ENCODE measurements around the gene PCBD1. TPM values are rescaled to one million over a fixed set of nuclear protein-coding genes. Genes with fewer than 3 reads are reported as not detected.

PCBD1 gene
- total RNA-seq, 1 experiment from 2014 or later, result 39.7 TPM

DNA sequence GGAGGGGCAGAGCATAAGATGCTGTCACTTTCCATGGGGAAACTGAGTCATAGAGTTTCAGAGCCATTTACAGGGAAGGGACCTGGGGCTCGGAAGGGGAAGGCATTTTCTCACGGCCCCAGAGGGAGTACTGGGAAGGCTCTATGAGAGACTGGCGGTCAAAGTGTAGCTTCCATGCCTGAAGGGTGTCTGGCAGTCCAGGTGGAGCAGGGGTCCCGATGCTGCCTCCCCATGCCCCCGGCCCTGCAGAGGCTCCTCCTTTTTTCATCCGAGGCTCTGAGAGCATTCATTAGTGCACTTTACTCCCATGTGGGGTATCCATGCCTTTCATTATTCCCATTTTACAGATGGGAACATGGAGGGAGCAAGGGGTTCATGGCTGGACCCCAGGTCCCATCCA lies 27.9 kb upstream of the PCBD1 start:
- Histone ChIP-seq H2BK15ac (ENCODE audit: low read depth, low read length) (no peak overlapping the region), H3K56ac (ENCODE audit: insufficient read length, low read depth, low read length) (no peak overlapping the region), H2BK20ac (ENCODE audit: low read depth, low read length, poor library complexity, severe bottlenecking) (no peak overlapping the region), H3K4me1 (ENCODE audit: insufficient read depth, low read length) (no peaks in the 10 kb centered on the region), H3K4me2 (ENCODE audit: insufficient read depth, insufficient read length, low read length) (no peak overlapping the region), H3K79me2 (ENCODE audit: insufficient read depth, low read length) (no peaks in the 10 kb centered on the region), H3K23ac (ENCODE audit: insufficient read length, low read depth, low read length) (no peak overlapping the region), H3K18ac (ENCODE audit: insufficient read length, low read depth, low read length) (no peak overlapping the region), H3T11ph (ENCODE audit: low read length) (no peak overlapping the region), H2BK12ac (ENCODE audit: insufficient read length, low read depth, low read length) (no peak overlapping the region), H3K27me3 (ENCODE audit: insufficient read depth, low read length) (no peaks in the 10 kb centered on the region), H4K20me1 (ENCODE audit: control insufficient read depth, insufficient read depth, insufficient read length) (peaks cover 5% of the 10 kb centered on the region), H4K5ac (ENCODE audit: insufficient read length, low read depth, low read length) (no peak overlapping the region), H3K14ac (ENCODE audit: insufficient read depth, low read length) (no peak overlapping the region), H2BK120ac (ENCODE audit: low read depth, low read length, poor library complexity, severe bottlenecking) (no peak overlapping the region), H3K9ac (ENCODE audit: extremely low read depth, insufficient read length, low read length) (no peak overlapping the region), H3K27ac (ENCODE audit: insufficient read length, low read depth, low read length) (no peak overlapping the region), H3K4ac (ENCODE audit: low read depth, low read length) (no peak overlapping the region), H2BK5ac (ENCODE audit: insufficient read length, low read length) (no peak overlapping the region), H3K9me3 (ENCODE audit: control insufficient read depth, low read depth, low read length) (no peaks in the 10 kb centered on the region), H2AK5ac (ENCODE audit: insufficient read length, low read length) (no peak overlapping the region), H4K91ac (ENCODE audit: insufficient read length, low read depth, low read length) (no peak overlapping the region), H3K79me1 (ENCODE audit: insufficient read depth, low read depth, low read length, poor library complexity, severe bottlenecking) (no peaks in the 10 kb centered on the region), H3K23me2 (ENCODE audit: insufficient read length, low read depth, low read length, poor library complexity, severe bottlenecking) (no peaks in the 10 kb centered on the region), H2AFZ (ENCODE audit: low read length) (no peak overlapping the region), H4K8ac (replicated peaks; ENCODE audit: insufficient read length, low read depth, low read length) (no peak overlapping the region)
- Mint-ChIP-seq H3K4me1 (peaks cover 0 to 8% of the 10 kb centered on the region in 2 experiments; a peak in 2 of 4 replicates), H3K27me3 (ENCODE audit: low read depth) (peaks cover 11% of the 10 kb centered on the region), H3K36me3 (ENCODE audit: insufficient read depth in 1 of 3, low read depth in 3 of 3) (no peaks in the 10 kb centered on the region), H3K27ac (no peak overlapping the region), H3K9me3 (0 out of 5 replicates have a peak, but pooled peaks cover 0 to 2% of the 10 kb centered on the region in 2 experiments), H3K4me3 (no peak overlapping the region)
- WGBS (ENCODE audit: extremely low coverage, insufficient read length, low lambda C conversion rate), result no CpG with 5 or more reads among the region's 6 CpGs
- no peak for TF ChIP-seq CTCF (conservative IDR thresholded peaks at IDR 0.05)
- no peak for DNase-seq

Measured in H9 (cell line).